PC-9 (cell line): ENCODE data around the gene LRP1-AS.

ENCODE experiments used
- CTCF ChIP-seq: fragments of 200-600 bp; sonication (generic); conservative IDR thresholded peaks from 2 replicates; pipeline ENCODE4 v1.6.1; 2017; ENCODE audit warnings: mixed run types, antibody characterized with exemption, mild to moderate bottlenecking, moderate library complexity
- EZH2 ChIP-seq: fragments of 200-600 bp; sonication (generic); IDR thresholded peaks from 2 replicates; pipeline ENCODE4 v1.8.0; 2017; ENCODE audit warnings: antibody characterized with exemption, low read depth

GRCh38 chr12:57111031-57111734 lies 36.2 kb downstream of the LRP1-AS start, which contains the start of gene STAT6:
- TF ChIP-seq CTCF, result no peak; the same call in 1 of the 2 replicates
- TF ChIP-seq EZH2, result no peak
